NOMO-1 treated with dmso at 0.1 percent for 144 hours (cell line): ENCODE results near the gene COPA.

ENCODE experiments used
- DNase-seq: peaks from one replicate; lab custom pipeline; 2025; ENCODE audit not compliant: unreplicated experiment; lab: John Stamatoyannopoulos, UW

COPA gene

DNA sequence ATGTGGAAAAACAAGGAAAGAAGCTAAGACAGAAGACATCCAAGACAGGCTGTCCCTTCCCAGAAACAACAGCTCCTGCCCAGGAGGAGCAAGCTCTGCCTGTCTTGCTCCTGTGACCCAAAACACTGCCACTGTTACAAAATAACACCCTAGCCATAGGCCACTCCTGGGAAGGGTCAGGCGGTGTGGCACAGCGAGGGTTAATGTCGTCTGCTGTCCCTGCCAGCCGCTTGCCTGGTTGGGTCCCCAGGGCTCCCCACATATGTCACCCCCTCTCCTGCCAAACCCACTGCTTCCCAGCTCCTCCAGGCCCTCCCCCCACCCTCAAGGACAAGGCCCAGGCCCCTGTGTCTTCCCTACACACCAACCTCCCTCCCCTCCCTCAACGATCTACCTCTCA lies 20.0 kb upstream of the COPA start:
- DNase-seq, result no peak

DNA sequence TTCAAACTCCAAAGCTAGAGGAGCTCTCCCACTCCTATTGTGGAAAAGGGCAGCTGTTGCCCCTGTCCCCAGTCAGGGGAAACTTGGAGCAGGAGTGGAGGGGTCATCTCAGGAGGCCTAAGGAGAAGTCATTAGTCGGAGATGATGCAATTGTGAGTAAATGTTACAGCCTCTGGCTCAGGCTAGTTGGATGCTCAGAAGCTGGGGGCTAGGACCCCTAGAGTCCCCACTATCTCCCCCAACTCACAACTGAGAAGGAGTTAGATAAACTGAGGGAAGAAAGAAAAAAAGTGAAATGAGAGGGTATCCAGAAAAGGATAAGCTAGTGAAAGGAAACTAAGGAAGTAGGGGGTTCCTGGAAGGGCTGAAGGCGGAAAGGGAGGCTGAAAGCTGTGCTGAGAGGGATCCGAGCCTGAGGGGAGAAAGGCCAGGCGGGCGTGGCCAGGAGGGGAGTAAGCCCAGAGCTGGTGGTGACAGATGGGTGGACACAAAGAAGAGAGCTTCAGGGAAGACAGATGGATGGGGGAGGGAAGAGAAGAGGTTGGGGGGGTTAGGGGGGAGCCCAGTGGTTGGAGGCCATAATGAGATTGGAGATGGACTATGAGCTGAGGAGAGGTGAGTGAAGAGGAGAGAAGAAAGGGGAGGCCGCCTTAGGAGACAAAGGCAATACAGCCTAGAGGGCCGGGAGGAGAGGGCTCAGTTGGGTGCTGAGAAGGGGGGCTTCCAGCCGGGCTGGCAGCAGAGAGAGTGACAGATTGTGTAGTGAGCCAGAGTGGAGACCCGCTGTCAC lies 19.3 kb upstream of the COPA start:
- no peak for DNase-seq

DNA sequence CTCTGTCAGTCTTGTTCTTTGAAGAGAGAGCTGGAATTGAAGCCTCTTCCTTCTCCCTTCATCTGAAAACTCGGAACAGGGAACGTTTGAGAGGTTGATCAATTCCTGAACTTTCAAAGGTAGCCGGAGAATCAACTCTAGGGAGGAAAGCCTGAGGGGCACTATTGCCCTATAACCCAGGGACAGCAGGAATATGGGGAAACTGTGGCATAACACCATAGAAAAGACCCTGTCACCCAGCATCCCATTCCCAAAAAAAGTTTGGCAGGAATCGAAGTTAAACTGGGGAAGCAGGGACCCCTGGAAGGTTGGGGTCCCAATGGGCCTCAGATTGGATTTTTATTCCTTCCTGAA lies 18.7 kb upstream of the COPA start:
- DNase-seq, result no peak

DNA sequence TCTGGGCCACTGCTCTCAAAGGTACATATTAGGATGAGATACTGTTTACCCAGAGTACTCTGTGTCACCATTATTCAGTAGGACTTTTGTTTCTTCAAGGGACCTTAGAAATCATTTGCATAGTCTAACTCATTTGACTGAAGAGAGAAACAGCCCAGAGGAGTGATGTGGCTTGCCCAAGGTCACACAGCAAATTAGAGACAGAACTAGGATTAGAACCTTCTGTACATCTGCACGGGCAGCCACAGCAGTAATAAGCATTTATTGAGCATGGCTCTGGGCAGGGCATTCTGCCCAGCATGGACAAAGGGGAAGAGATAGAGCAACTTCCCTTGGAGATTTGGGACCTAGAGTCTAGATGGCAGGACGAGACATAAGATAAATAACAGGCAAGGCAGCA lies 18.1 kb upstream of the COPA start:
- DNase-seq, result no peak

DNA sequence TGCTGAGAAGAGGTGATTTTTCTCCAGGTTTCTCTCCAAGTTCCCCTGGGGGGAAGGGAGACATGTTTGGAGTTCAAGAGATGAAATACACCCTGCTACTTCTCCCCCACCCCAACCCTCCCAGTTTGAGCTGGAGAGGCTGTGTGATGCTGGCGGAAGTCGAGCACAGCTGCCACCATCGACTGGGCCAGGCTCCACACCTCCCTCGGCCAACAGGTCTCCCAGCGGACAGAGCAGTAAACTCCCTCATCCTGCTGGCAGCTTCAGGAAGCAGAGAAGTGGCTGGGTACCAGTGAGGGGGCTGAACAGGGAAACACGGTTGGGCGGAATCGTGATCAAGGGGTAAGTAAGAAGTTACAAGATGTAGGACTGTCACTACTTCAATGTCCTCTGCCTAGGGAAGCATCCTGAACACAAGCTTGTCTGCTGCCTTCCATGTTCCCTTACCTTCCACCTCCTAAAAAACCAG lies 17.2 kb upstream of the COPA start:
- DNase-seq, result no peak

DNA sequence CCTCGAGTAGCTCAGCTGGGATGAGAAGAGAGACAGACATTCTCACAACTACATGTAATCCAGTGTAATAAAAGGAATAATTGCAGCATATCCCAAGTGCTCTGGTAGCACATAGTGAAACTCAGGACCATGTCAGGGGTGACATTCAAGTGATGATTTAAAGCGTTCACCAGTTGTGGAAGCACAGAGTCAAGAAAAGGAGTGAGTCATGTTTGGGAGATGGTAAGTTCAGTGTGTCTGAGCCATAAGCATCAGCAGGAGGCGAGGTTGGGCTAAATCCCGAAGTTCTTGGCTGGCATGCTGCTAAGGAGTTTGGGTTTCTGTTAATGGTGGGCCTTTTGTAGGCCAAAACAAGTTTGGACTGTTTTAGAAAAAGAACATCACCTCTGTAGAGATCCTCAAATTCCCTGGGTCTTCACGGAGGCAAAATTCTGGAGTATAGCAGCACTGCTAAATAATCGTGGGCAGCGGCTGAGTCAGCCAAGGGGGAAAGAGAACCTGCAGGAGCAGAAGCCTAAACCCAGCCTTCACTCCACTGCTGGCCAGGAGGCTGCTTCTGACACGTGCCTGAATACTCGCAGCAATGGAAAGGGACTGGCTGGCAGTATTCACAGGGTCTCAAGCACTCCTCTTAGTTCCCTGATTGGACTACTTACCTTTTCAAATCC lies 16.6 kb upstream of the COPA start:
- DNase-seq, result no peak

DNA sequence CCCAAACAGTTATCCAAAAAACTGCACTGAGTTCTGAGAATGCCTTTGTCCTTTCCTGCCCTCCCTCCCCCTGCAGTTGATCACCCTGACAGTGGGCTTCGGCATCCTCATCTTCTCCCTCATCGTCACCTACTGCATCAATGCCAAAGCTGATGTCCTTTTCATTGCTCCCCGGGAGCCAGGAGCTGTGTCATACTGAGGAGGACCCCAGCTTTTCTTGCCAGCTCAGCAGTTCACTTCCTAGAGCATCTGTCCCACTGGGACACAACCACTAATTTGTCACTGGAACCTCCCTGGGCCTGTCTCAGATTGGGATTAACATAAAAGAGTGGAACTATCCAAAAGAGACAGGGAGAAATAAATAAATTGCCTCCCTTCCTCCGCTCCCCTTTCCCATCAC lies 15.0 kb upstream of the COPA start:
- DNase-seq, result no peak

DNA sequence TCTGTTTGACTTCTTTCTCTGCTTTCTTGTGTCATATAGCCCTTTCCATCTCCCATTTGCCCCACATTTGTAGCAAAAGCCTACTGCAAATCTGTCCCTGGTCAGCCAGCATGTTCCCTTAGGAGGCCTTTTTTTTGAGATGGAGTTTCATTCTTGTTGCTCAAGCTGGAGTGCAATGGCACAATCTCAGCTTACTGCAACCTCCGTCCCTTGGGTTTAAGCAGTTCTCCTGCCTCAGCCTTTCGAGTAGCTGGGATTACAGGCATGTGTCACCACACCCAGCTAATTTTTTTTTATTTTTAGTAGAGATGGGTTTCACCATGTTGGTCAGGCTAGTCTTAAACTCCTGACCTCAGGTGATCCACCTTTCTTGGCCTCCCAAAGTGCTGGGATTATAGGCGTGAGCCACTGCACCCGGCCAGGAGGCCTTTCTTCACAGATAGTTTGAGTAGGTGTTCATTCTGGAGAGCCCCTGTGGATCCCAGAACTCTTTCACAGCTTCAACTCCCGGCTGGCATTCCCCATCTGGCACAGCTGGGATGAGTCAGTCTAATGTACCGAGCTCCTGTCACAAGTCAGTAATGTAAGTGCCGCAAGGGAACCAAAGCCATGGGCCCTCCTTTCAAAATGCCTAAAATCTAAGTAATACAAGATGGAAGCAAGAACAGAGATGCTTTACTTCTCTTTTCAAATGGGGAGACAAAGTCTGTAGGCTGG lies 14.4 kb upstream of the COPA start:
- DNase-seq, result no peak

DNA sequence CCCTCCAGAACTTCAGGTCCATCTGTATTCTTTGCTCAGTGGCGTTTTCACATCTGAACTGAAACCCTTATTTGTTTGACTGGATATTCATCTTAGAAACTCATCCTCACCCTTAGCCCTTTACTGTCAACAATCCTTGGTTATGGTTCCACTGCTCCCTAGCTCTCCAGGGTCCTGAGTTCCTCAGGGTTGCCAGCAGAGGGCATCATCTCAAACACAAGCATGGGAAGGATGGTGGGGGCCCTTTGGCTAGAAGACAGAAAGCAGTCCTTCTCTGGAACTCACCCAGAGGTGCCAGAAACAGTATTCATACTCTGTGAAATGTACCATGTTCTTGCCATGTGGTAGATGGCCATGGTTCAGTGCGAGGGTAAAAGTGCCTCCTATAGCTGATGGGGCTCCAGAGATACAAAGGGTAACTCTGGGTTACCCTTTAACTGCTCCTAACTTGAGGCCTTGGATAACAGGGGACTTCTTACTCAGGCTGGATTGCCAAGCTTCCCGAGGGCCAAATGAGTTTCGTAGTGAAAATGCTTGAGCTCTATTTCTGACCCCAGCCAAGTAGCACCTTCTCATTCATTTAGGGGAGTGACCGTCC lies 11.4 kb upstream of the COPA start:
- DNase-seq, result no peak

DNA sequence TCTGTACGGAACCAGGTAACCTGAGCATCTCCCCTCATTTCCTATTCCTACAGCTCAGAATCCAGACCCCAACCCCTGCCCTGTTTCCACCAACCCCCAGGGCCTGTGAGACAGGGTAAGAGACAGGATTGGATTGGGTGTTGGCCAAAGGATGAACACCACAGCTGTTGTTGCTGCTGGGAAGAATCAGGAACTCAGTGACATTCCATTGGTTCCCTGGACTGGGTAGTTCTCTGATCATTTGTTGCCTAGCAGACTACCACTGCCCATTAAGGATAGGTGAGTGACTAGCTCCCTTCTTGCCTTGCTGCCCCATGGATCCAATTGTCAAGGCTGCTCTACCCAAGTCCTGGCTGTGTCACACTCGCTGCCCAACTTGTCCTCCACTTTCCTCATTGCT lies 10.2 kb upstream of the COPA start:
- DNase-seq, result no peak

DNA sequence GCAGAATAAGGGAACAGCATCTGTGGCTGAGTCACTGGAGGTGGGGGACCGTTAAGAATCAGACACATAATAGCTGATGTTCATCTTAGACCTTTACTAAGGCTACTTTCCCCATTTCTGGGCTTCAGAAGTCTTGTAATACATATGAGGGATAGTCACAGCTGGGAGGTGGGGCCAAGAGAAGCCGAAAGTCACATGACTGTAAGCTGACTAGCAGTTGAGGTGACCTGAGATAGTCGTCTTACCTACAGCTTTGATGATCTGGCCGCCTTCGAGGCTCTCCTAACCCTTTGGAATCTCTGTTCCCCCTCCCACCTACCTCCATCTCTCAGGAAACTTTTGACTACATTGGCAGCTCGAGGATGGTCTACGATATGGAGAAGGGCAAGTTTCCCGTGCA lies 9.5 kb upstream of the COPA start:
- no peak for DNase-seq

DNA sequence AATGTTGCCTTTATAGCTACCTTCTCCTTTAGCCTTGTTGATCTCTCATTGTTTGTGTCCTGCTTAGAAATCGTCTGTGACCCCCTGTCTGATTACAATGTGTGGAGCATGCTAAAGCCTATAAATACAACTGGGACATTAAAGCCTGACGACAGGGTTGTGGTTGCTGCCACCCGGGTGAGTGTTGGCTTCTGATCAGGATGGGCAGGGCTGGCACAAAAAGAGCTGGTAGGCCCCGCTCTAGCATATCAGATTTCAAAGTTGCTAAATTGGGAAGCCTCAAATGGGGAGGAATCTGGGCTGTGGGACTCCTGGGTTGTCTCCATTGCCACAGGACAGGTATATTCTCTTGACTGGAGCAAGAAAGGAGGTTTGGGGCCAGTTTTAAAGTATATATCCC lies 8.6 kb upstream of the COPA start:
- DNase-seq, result no peak

DNA sequence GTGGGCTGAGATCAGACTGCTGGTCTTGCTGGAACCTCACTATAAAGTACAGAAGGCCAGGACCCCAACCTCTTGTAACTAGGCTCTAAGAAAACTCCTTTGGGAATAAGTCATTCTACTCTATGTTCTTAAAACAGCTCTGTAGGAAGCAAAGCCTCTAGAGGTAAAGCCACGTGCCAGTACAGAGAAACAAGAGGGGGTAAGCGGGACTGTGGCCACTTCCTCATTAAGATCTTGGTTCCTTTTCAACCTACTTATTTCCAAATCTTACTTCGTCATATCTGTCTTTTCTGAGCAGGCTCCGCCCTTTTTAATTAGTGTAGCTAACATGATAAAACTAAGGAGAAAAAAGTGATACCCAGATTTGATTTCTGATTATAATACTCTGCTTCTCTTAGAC lies 3.9 kb upstream of the COPA start:
- DNase-seq, result peak; percentile 80

DNA sequence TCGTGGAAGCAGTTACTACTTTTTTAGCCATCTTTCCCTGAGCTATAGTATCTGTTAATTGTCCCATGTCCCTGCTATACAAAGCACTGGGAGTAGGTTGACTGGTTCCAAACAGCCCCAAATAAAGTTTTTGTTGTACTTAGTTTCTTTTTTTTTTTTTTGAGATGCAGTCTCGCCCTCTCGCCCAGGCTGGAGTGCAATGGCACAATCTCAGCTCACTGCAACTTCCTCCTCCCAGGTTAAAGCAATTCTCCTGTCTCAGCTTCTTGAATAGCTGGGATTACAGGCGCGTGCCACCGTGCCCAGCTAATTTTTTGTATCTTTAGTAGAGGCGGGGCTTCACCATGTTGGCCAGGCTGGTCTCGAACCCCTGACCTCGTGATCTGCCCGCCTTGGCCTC lies 3.4 kb upstream of the COPA start:
- peak; percentile 9 for DNase-seq

DNA sequence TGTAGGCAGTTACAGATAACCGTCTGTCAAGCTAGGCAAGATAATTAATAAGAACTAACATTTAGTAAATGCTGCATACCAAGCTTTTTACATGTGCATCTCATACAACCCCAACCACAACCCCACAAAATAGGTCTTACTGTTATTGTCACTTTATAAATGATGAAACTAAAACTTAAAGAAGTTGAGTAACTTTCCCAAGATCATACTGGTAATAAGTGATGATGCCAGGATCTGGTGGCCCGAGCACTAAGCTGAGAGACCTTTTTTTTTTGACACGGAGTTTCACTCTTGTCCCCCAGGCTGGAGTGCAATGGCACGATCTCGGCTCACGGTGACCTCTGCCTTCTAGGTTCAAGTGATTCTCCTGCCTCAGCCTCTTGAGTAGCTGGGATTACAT lies 1.9 kb upstream of the COPA start:
- DNase-seq, result no peak

DNA sequence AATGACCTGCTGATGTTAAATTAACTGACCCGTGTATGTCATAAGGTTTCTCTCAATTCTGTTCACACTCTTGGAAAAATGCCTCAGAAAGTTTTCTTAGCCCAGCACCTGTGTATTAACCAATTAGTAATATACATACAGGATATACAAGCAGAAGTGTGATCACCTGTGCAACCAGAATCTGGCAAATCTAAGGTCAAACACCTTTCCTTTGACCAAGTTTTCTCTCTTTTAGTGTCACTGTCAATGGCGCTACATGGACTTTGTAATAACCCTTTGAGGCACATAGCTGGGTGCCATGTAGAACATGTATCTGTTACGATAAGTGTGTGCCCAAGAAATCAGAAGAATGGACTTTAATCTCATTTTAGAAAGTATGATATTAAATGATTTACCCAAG lies 1.2 kb upstream of the COPA start:
- no peak for DNase-seq

DNA sequence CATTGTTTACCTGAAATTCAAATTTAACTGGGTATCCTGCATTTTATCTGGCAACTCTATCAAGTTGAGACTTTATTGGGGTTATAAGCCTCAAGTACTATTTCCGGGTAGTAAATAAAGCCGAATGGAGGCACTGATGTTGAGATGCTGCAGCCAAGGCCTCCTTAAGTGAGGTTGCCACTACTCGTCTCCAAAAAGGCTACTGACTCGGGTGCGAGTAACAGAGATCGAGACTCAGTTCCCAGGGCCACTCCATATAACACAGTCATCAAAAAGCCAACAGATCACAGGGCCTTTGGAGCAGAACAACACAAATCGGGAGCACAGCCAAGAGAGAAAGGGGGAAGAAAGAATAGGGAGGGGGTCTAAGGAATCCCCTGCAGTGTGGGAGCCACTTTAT lies 524 bp downstream of the COPA start:
- no peak for DNase-seq

DNA sequence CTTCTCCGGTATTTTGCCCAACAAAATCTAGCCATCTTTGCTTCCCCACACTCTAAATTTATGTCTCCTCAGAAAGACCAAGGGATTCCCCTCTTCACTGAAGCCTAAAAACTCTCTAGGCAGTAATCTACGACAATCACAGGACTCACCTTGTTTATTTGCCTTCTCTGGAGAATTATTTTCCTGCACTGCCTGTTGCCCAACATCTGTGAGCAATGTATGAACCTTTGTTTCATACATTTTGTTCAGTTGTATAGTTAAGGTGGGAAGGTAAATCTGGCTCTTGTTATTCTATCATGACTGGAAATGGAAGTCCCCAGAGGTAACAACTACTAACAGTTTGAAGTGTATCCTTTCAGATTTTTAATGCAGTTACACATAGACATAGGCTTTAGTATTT lies 2.2 kb downstream of the COPA start:
- DNase-seq, result no peak

DNA sequence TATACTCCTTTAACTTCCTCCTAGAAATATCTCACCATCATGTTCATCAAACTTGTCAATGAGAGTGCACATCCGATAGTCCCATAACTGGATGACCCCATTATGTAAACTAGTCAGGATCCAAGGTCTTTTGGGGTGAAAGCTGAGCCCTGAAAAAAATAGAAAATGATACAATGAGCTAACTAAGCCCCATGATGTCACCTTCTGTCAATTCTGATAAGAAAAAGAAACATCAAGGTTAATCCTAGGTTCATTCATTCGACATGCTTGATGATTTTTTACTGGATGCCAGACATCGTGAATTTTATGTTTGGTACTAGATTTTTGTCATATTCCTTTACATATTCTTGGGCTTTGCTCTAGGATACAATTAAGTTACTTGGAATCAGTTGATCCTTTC lies 2.9 kb downstream of the COPA start:
- DNase-seq, result no peak

DNA sequence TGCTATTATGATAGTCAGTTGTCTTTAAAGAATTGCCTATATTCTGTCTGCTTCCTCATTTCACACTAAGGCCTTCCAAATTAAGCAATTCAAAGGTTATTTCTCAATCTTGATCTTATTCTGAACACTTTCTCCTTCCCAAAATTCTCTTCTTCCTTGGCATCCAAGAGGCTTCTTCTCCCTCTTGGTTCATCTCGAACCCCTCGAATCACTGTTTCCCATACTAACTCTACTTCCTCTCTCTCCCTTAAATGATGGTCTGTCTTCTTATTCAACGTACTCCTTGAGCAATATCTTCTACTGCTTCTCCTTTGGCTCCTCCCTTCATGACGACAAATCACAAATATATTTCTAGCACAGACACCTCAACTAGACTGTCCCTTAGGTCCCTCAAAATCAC lies 4.5 kb downstream of the COPA start:
- DNase-seq, result peak; percentile 59

DNA sequence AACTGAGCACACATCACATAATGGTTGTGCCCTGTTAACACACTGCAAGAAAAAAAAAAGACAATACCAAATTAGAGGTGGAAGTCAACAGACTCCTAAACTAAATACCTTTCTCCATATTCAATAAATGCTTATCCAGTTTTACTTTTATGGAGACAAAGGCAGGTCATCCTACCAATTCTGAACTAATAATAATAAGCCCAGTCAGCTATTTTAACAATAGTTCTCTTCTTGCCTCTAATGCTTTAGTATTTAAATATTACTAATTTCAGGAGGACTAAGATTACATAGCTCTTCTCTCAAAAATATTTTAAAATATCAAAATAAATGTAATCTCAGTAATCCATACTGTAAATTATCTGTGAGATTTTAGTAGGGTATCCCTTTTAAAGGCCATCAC lies 10.5 kb downstream of the COPA start:
- no peak for DNase-seq

DNA sequence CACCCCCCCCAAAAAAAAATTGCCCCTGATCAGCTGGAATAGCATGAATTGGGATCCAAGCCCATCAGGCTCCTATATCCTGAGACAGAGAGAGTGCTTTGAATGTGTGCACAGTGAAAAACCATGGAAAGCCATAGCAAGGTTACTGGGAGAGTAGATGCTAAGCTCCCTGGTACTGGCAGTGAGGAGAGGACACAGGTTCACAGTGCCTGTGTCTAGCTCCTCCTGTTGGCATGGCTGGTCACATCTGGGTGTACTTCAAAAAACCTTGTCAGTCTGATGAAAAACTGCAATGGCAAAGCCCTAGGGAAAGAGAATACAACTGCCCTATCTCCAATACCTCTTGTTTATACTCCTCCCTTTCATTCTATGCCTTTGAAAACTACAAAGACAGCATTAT lies 12.9 kb downstream of the COPA start:
- no peak for DNase-seq
